ENCODE results near the gene SPATA31E1.
"Not testable (repeated sequence)": the region's sequence is repeated elsewhere in the genome, so short reads cannot be mapped to it uniquely, and the experiment has no call there.

SPATA31E1 gene

DNA sequence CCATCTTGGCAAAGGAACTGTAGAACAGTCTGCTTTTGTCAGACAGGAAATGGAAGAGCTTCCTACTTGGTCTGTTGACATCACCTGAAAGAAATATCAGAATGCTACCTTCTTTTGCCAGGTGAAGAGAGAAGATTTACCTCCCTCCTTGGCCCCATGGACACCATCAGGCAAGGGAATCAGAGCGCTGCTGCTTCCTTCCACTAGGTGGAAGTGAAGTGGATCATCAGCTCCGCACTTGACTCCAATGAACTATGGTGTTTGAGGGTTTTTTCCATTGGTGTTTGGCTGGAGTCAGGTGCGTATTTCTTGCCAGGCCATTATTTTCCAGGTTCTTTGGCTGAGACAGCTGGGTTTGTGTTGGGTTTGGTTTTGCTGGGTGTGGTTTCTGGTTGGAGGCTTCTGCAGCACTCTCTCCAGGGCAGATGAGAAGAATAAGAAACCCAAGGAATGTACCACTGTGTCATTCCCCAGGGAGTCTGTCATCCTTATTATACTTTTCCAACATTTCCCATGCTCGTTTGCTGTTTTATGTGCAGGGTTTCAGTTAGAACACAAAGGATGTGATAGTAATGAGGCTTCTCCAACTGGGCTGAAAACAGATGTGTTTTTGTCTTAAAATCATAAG, 12.4 kb downstream of the SPATA31E1 start:
- peak; percentile 20 for DNase-seq (ENCODE audit: extremely low spot score)
- CTCF ChIA-PET: no interaction called here
- POLR2A ChIA-PET: no interaction called here
- TF ChIP-seq ARNT (IDR thresholded peaks at IDR 0.05): no peak
- no peak for TF ChIP-seq BHLHE40 (IDR thresholded peaks at IDR 0.05; ENCODE audit: borderline replicate concordance)
- no peak for TF ChIP-seq TARDBP (IDR thresholded peaks at IDR 0.05)
- no peak for TF ChIP-seq SUZ12 (IDR thresholded peaks at IDR 0.05)
- TF ChIP-seq FOXA1 (IDR thresholded peaks at IDR 0.05): no peak
- TF ChIP-seq SP1 (IDR thresholded peaks at IDR 0.05): no peak

DNA sequence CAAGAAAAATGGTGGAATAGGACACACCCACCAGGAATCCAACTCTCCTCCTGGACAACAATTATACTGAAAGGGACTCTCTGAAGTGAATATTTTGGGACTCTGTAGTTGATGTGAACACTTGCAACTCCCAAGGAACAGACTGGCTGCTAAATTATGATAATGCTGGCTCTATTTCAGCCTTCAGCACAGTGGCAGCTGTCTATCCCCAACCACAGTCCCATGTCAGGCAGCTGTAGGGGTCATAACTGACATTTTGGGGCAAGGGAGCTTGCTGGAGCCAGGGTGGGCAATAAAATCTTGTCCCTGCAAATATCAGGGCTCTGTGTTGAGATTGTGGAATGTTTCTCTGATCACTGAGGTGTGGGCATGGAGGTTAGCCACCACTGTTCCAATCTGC, 14.2 kb downstream of the SPATA31E1 start:
- peak; percentile 0 for DNase-seq (ENCODE audit: extremely low spot score)
- CTCF ChIA-PET: no interaction called here
- TF ChIP-seq SP1 (IDR thresholded peaks at IDR 0.05) (no peak), ZNF384 (IDR thresholded peaks at IDR 0.05) (no peak), ELF4 (IDR thresholded peaks at IDR 0.05) (no peak), L3MBTL2 (conservative IDR thresholded peaks at IDR 0.05) (no peak), CTBP1 (IDR thresholded peaks at IDR 0.05; ENCODE audit: borderline replicate concordance) (no peak), FOXK2 (IDR thresholded peaks at IDR 0.05) (no peak), ARNT (IDR thresholded peaks at IDR 0.05) (no peak), HDGF (IDR thresholded peaks at IDR 0.05; ENCODE audit: borderline replicate concordance) (no peak), BHLHE40 (IDR thresholded peaks at IDR 0.05; ENCODE audit: borderline replicate concordance) (no peak), NFRKB (IDR thresholded peaks at IDR 0.05) (no peak), TARDBP (IDR thresholded peaks at IDR 0.05) (no peak), FOXM1 (IDR thresholded peaks at IDR 0.05; ENCODE audit: borderline replicate concordance) (no peak), SUZ12 (IDR thresholded peaks at IDR 0.05) (no peak), LEF1 (IDR thresholded peaks at IDR 0.05; ENCODE audit: borderline replicate concordance) (no peak), FOXA1 (IDR thresholded peaks at IDR 0.05) (no peak)
- TF ChIP-seq, protein P1, sequence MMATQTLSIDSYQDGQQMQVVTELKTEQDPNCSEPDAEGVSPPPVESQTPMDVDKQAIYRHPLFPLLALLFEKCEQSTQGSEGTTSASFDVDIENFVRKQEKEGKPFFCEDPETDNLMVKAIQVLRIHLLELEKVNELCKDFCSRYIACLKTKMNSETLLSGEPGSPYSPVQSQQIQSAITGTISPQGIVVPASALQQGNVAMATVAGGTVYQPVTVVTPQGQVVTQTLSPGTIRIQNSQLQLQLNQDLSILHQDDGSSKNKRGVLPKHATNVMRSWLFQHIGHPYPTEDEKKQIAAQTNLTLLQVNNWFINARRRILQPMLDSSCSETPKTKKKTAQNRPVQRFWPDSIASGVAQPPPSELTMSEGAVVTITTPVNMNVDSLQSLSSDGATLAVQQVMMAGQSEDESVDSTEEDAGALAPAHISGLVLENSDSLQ (IDR thresholded peaks at IDR 0.05): no peak
- POLR2A ChIA-PET: no interaction called here

DNA sequence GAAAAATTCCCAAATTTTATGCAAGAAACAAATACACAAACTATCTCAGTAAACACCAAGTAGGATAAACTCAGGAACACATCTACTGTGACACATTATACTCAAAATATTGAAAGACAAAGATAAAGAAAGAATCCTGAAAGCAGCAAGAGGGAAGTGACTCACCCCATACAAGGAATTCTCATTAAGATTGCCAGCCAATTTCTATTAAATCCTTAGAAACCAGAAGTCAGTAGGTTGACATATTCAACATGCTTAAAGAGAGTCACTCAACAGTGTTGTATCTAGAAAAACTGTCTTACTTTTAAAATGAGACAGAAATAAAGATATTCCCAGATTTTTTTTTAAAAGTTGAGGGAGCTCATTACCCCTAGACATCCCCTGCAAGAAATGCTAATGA, 15.5 kb downstream of the SPATA31E1 start:
- TF ChIP-seq CTBP1 (IDR thresholded peaks at IDR 0.05; ENCODE audit: borderline replicate concordance) (no peak), FOXA1 (IDR thresholded peaks at IDR 0.05) (no peak), NFRKB (IDR thresholded peaks at IDR 0.05) (no peak), ZNF384 (IDR thresholded peaks at IDR 0.05) (no peak), FOXK2 (IDR thresholded peaks at IDR 0.05) (no peak), BHLHE40 (IDR thresholded peaks at IDR 0.05; ENCODE audit: borderline replicate concordance) (no peak), FOXM1 (IDR thresholded peaks at IDR 0.05; ENCODE audit: borderline replicate concordance) (no peak), SP1 (IDR thresholded peaks at IDR 0.05) (no peak), ARNT (IDR thresholded peaks at IDR 0.05) (no peak), LEF1 (IDR thresholded peaks at IDR 0.05; ENCODE audit: borderline replicate concordance) (no peak), L3MBTL2 (conservative IDR thresholded peaks at IDR 0.05) (no peak)
- DNase-seq (ENCODE audit: extremely low spot score): no peak
- ChIA-PET CTCF (no interaction called here), POLR2A (no interaction called here)

DNA sequence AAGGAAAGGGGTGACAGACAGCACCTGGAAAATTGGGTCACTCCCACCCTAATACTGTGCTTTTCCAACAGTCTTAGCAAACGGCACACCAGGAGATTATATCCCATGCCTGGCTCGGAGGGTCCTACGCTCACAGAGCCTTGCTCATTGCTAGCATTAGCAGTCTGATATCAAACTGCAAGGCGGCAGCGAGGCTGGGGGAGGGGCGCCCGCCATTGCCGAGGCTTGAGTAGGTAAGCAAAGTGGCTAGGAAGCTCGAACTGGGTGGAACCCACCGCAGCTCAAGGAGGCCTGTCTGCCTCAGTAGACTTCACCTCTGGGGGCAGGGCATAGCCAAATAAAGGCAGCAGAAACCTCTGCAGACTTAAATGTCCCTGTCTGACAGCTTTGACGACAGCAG, 19.7 kb downstream of the SPATA31E1 start:
- DNase-seq (ENCODE audit: extremely low spot score); CTCF ChIA-PET; POLR2A ChIA-PET: not testable (repeated sequence)

DNA sequence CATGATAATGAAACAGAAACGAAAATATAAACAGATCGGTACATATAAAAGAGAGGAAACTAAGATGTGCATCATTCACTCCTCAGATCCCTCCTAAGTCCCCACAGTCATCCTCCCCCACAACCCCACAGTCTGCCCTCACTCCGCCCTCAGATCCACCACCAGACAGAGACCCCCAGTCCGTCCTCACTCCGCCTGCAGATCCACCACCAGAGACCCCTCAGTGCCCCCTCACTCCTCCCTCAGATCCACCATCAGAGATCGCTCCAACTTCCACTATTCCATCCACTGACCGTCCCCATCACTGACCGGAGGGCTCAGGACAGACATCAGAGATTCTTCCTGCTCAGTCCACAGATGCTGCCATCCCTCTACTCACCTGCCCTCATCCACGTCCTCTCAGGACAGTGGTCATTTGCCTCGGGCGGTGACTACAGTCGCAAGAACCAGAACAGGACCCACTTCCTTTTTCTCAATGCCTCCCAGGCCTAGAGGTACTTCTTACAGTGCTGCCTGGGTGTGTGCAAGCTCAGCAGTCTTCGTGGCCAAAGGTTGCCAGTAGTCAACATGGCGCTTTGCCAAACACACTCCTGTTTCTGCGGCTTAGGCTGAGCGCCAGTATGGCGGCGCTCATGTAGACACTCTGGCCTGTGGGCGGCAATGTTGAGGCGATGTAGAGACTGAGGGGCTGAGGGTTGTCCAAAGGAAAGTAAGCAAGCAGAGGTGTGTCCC, 26.8 kb downstream of the SPATA31E1 start:
- CTCF ChIA-PET: no interaction called here
- TF ChIP-seq TARDBP (IDR thresholded peaks at IDR 0.05) (no peak), LEF1 (IDR thresholded peaks at IDR 0.05; ENCODE audit: borderline replicate concordance) (no peak), HDGF (IDR thresholded peaks at IDR 0.05; ENCODE audit: borderline replicate concordance) (no peak), FOXK2 (IDR thresholded peaks at IDR 0.05) (no peak), CTBP1 (IDR thresholded peaks at IDR 0.05; ENCODE audit: borderline replicate concordance) (no peak), FOXM1 (IDR thresholded peaks at IDR 0.05; ENCODE audit: borderline replicate concordance) (no peak)
- TF ChIP-seq, protein P1 (IDR thresholded peaks at IDR 0.05): no peak
- no peak for DNase-seq (ENCODE audit: extremely low spot score)
- POLR2A ChIA-PET: no interaction called here

DNA sequence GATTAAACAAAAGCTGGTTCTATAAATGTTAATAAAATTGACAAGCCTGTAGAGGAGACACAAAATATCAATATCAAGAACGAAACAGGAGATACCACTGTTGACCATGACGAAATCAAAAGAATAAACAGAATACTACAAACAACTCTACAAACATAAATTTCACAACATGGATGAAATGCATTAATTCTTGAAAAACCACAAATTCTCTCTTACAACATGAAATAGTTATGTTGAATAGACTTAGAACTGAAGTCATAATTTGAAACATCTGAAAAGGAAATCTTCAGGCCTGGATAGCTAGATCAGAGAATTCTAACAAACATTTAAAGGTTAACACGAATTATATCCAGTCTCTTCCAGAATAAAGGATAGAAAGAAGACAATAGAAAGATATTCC, 28.1 kb downstream of the SPATA31E1 start:
- TF ChIP-seq CTBP1 (IDR thresholded peaks at IDR 0.05; ENCODE audit: borderline replicate concordance) (no peak), SP1 (IDR thresholded peaks at IDR 0.05) (no peak), BHLHE40 (IDR thresholded peaks at IDR 0.05; ENCODE audit: borderline replicate concordance) (no peak), LEF1 (IDR thresholded peaks at IDR 0.05; ENCODE audit: borderline replicate concordance) (no peak), HDGF (IDR thresholded peaks at IDR 0.05; ENCODE audit: borderline replicate concordance) (no peak), L3MBTL2 (conservative IDR thresholded peaks at IDR 0.05) (no peak)
- TF ChIP-seq, protein P1 (IDR thresholded peaks at IDR 0.05): no peak
- CTCF ChIA-PET: no interaction called here
- POLR2A ChIA-PET: no interaction called here
- DNase-seq (ENCODE audit: extremely low spot score): no peak

DNA sequence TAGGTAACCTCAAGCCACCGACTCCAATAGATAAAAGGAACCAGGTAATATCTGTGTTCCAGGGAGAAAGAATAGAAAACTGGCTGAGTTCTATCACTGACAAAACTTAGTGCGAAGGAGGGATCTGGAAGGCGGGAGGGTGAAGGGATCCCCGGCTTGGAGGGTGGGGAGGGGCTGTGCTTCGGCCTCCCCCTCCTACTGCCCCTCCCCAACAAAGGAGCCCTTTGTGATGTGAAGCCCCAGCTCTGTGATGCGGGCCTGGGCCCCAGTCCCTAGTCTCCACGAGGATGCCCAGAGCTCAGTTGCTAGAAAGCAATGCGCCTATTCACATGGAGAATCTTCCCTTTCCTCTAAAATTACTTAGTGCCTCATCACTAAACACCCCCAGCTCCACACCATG, 35.0 kb downstream of the SPATA31E1 start, which contains the start of gene SPATA31C1:
Gene SPATA31C1 (plus strand): TSS at position 301 of the 400 bp plus-strand sequence.
- POLR2A ChIA-PET; DNase-seq (ENCODE audit: extremely low spot score); CTCF ChIA-PET: not testable (repeated sequence)

DNA sequence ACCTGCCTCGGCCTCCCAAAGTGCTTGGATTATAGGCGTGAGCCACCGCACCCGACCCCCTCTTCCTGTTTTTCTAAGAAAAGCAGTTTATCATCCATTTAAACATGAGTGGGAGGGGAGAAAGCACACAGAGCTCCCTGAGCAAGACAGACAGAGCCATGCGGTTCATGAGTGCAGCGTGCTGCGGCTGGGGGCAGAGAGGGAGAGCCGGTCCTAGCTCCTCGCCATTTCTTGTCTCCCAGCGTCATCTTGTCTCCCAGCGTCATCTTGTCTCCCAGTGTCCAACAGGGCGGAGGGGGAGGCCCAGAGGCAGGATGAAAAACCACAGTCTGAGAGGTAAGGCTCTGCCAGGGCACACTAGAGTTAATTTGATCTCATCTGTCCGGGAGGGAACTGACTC, 36.3 kb downstream of the SPATA31E1 start:
- CTCF ChIA-PET; POLR2A ChIA-PET; DNase-seq (ENCODE audit: extremely low spot score): not testable (repeated sequence)

DNA sequence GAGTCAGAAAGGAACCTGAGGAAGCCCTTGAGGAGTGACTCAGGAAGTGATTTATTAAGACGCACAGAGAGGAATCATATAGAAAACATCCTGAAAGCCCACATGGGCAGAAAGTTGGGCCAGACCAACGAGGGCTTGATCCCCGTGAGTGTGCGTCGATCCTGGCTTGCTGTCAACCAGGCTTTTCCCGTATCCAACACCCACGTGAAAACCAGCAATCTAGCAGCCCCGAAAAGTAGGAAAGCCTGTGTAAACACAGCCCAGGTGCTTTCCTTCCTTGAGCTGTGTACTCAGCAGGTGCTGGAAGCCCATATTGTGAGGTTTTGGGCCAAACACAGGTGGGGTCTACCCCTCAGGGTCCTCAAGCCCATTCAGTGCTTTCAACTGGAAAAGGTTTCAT, 38.9 kb downstream of the SPATA31E1 start:
- POLR2A ChIA-PET, CTCF ChIA-PET: not testable (repeated sequence)

DNA sequence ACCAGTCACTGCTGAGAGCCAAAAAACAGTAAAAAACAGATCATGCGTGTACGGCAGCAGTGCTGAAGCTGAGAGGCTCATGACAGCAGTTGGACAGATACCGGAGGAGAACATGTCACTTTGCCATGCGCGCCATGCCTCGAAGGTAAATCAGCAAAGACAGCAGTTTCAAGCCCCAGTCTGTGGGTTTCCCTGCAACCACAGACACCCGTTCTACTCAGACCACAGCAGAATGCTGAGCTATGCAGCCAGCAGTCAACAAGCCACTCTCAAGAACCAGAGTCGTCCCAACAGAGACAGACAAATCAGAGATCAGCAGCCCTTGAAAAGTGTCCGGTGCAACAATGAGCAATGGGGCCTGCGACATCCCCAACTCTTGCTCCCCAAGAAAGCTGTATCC, 40.3 kb downstream of the SPATA31E1 start:
- POLR2A ChIA-PET; CTCF ChIA-PET; DNase-seq (ENCODE audit: extremely low spot score): not testable (repeated sequence)

More for the DNA sequence above, 38.9 kb downstream of the SPATA31E1 start:
- not testable (repeated sequence) for DNase-seq (ENCODE audit: extremely low spot score)

DNA sequence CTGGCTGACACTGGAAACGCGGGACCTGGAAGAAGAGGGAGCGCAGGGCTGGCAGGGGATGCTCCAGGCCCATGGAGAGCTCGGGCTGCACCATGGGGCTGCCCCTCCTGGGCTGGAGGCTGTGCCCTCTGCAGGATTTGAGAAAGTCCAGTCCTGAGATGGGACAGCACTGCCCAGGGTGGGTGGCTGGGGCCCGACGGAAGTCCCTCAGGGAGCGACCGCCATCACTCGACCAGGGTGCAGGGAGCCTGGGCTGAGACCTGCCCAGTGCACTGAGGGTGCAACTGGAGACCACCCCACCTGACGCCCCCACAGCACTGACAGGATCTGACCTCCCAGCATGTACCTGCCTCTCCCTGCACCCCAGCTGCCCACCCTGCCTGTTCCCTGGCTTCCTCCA, 42.2 kb downstream of the SPATA31E1 start:
- DNase-seq (ENCODE audit: extremely low spot score); POLR2A ChIA-PET; CTCF ChIA-PET: not testable (repeated sequence)
